ENCODE results near the gene BICD1.
"Not testable (repeated sequence)": the region's sequence is repeated elsewhere in the genome, so short reads cannot be mapped to it uniquely, and the experiment has no call there.

BICD1 gene

DNA sequence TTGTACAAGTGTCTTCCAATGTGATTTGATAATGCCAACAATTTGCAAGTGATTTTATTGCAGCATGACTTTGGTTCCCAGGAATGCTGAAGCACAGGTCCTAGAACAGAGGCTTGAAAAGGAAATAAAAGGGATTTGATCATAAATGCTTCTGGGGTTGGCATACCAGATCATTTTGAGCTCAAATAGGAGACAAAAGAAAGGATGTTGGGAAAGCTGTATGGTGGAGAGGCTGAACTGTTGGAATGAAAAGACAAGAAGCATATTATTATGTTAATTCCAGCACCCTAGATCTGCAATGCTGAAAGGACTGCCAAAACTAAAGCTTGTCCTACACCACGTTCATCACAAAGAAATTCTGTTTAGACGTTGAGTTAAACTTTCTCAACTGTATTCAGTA lies 143.1 kb downstream of the BICD1 start:
- DNase-seq: no peak

- DNase-seq: no peak
Measured at GRCh38 chr12:32252199-32253073, 145.8 kb downstream of the BICD1 start.

DNA sequence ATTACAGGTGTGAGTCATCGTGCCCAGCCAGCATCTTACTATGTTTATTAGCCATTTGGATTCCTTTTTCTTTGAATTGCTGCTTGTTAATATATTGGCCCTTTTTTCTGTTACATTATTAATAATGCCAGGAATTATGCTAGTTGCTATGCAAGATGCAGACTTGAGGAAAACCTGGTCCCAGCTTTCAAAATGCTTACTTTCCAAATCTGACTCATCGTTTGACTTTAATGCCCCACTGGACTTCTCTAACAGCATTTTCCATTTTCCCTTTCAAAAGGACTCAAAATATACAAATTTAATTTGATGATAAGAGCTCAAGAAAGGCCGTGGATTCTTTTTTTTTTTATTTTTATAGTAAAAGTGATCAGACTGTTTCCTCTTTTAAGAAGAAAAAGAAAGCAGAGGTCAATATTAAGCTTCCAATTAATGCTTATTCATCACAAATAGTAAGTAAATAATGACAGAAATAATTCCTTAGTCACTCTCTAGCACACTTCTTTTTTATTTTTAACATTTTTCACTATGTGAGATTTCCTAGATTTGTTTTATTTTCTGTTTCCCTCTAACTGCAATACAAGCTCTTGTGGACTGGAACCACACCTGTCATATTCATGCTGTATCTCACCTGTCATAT lies 146.6 kb downstream of the BICD1 start:
- DNase-seq: no peak

DNA sequence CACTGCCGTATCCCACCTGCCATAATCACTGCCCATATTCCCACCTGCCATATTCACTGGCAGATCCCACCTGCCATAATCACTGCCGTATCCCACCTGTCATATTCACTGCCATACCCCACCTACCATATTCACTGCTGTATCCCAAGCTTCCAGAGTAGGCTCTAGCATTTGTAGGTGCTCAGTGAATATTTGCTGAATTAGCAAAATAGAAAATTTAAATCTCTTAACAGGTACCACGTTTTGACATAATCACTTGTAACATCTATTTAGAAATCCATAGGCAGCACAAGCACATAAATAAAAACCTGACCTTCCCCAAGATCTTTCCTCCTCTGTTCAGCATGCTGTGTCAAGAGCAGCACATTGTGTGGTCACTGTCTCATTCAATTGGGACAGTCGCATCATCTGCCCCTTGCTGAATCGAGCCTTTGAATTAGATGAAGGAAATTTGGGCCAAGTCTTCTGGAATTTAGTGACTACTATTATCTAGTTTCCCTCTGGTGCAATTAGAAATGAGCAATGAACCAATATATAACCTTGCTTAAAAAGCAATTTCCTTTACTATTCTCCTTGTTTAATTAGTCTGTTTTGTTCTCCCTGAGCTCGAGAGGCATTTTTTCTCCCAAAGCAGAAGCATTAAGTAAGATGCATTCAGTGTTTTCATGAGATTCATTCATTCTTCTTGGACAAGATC lies 147.8 kb downstream of the BICD1 start:
- no peak for DNase-seq

DNA sequence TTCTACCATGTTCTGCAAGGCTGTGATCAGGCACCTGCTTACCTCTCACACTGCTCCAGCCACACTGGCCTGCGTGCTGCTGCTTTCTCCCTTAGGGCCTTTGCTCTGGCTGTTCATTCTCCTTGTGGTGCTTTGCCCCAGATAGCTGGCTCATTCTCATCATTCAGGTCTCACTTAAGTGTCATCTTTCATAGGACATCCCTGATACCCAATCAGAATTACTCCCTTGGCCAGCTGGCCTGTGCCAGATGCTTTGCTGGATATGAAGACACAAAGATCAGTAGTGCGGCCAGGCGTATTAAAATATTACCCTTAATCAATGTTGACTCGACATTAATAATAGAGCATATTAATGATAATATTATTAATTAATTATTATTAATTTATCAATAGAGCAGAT lies 148.9 kb downstream of the BICD1 start:
- DNase-seq: no peak

DNA sequence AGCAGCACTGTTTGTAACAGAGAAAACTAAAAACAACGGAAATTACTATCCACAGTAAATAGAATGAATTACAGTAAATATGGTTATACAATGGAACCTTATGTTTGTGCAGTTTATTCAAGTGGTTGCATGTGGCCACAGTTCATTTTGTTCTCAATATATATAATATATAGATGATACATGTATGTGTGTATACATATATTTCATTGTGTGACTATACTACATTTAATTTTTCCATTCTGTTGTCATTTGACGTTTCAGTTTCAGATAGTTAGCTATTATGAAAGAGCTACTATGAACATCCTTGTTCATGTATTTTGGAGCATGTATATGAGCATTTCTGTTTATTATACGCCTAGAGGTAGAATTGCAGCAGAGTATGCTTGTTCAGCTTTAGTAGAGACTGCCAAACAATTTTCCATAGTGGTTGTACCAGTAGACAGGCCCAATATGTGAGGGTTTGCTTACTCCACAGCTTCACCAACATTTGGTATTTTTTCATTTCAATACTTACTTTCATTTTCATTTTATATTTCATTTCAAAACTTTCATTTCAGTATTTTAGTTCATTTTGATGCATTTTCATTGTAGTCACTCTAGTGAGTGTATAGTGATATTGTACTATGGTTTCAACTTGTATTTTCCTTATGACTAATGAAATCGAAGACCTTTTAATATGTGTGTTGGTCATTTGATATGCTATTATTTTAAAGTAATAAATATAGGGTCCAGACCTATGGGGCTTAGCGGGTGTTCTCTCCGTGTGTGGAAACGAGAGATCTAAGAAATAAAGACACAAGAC lies 151.2 kb downstream of the BICD1 start:
- DNase-seq: peak in 1 of 5 donors; percentile 7

- DNase-seq: no peak
Measured at GRCh38 chr12:32260696-32261095, 154.0 kb downstream of the BICD1 start.

GRCh38 chr12:32261638-32262037 lies 155.0 kb downstream of the BICD1 start:
- no peak for DNase-seq

DNA sequence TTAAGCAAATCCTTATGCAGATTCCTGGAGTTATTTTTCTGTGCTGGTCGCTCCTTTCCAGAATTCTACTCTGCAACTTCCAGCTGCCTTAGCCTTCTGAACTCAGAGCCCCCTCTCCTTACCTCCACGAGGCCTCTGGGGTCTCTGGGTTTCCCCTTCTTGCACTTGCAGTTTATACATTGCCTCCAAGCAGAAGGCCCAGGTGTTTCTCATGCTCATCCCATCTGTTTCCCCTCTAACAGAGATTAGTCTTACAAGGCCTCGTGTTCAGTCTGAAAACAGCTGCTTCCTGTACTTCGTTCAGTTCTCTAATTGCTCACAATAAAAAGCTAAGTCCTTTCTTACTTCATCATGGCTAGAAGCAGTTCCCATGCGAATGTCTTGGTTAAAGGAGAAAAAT lies 158.3 kb downstream of the BICD1 start:
- no peak for DNase-seq

DNA sequence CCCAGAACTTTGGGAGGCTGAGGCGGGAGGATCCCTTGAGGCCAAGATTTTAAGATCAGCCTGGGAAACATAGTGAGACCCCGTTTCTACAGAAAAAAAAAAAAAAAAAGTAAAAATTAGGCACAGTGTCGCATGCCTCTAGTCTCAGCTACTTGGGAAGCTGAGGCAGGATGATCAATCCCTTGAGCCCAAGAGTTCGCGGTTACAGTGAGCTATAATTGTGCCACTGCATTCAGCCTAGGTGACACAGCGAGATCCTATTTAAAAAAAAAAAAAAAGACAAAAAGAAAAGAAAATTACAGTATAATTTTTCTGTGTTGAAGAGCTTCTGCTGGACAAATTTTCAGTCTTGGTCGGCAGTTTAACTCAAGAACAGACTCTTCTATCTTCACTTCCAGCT lies 158.8 kb downstream of the BICD1 start:
- DNase-seq: no peak

DNA sequence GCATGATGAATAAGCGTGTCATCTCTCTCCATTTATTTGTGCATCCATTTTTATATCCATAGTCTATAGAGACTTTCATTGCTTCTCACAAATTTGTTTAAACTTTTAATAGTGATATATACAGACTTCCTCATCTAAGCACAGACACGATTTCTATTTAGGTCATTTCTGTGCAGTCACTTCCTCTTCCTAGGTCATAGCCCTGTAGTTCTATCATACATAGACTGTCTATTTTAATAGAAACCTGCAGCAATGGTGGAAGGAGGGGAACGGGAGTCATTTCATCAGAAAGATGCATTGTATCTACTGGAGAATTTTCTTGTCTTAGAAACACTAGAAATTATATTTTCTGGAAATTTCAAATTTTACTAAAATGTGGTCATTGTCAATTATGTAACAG lies 159.3 kb downstream of the BICD1 start:
- DNase-seq: no peak

GRCh38 chr12:32266756-32267155 lies 160.1 kb downstream of the BICD1 start:
- no peak for DNase-seq

DNA sequence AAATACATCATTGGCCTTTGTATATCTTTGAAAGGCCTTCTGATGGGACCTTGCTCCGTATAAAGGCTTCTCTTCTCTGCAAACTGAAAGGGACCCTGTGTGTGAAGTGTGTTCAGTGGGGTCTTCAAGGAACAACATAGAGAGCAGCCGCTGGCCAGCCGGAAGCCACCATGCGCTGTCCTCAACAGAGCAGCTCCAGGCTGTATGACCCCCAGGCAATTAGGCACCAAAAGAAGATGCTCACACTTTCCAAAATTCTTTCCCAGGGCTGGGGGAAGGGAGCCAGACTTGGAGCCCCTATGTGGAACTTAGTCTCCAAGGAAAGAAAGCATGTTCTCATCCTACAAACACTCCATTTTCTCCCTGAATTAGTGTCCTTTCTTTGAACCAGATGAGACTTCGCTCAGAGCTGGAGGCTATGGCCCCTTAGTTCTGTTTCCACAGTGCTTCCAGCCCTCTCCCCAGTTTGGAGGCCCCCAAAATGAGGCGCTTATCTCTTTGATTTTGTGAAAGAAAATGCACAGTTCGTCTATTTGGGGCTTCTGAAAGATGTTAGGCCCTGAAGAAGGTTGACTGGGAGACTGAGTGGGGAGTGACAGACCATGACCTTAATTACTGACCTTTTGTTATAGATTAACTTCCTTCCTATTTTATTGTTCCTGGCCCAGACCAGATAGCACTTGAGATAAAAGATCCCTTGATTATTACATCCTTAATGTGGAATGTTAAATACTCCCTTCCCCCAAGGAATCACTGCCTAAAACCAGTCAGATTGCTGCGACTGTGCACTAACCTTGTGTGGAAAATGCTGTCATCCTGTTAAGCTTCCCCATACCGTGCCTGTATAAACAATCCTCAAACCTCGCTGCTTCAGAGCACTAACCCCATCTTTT lies 164.4 kb downstream of the BICD1 start:
- DNase-seq: no peak

- no peak for DNase-seq
Measured at GRCh38 chr12:32272465-32272864, 165.8 kb downstream of the BICD1 start.

GRCh38 chr12:32273063-32273522 lies 166.4 kb downstream of the BICD1 start:
- DNase-seq: no peak

- peak in 1 of 5 donors; percentile 10 for DNase-seq
Measured at GRCh38 chr12:32273712-32274111, 167.1 kb downstream of the BICD1 start.

GRCh38 chr12:32274665-32275064 lies 168.0 kb downstream of the BICD1 start:
- DNase-seq: no peak

- not testable (repeated sequence) for DNase-seq
Measured at GRCh38 chr12:32275520-32275919, 168.9 kb downstream of the BICD1 start.

- no peak for DNase-seq
Measured at GRCh38 chr12:32277774-32278173, 171.1 kb downstream of the BICD1 start.

DNA sequence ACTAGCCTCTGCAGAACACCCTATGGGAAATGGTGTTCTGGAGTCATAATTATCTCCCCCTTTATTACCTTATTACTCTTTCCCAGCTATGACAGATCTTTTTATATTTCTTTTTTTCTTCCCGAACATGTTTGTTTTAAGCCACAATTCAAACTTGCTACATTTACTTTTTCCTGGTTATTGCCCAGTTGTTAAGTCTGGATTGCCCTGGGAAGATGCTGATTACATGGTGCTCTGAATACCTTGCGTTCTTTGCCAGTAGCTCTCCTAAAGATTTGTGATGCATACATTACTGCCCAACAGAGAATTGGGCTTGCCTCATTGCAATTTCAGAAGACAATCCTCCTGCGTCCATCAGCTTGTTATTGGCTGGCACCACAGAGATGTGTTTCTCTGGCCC lies 174.5 kb downstream of the BICD1 start:
- no peak for DNase-seq

- no peak for DNase-seq
Measured at GRCh38 chr12:32284561-32284960, 177.9 kb downstream of the BICD1 start.

DNA sequence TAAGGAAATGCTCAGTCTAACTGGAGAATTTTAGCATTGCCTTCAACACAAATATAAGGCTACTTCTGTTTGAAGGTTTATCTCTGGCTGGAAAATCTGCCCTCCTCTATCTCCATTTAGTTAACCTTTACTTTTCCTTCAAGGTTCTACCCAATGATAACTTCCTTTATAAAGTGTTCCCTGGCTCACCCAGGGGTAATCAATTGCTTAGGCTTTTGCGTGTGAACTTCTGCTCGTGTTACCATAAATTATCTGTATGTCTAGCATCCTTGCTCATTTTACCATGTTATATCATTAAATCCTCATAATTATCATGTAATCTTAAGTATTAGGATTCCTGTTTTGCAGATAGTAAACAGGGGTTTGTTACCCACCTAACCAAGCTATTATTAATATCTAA lies 178.4 kb downstream of the BICD1 start:
- no peak for DNase-seq

Data from T-helper 1 cell (primary cell).